GM12878 (cell line): ENCODE measurements around the gene HEPHL1. TPM values are rescaled to one million over a fixed set of nuclear protein-coding genes. Genes with fewer than 3 reads are reported as not detected.

ENCODE experiments used
- ATAC-seq: fragments of 200-7000 bp; cut with Tn5 transposase; 3 replicates; pipeline ENCODE4 v1.9.1; 2020; ENCODE audit warnings: mild to moderate bottlenecking, moderate library complexity
- BruUV-seq: library from RNA; stranded (reverse); fragments of 400-500 nt; replicated peaks from 2 replicates; lab custom pipeline; 2021; lab: Mats Ljungman, UMichigan
- CTCF ChIA-PET: fragments of 300-600 bp; sonication (Branson Sonifier 250); formaldehyde crosslinking; extraction: SDS; loops from one replicate; lab custom pipeline; 2021; ENCODE audit warnings: inconsistent platforms; lab: Yijun Ruan, JAX
- POLR2A ChIA-PET: fragments of 350-600 bp; formaldehyde crosslinking; extraction: SDS; loops from one replicate; lab custom pipeline; 2021; ENCODE audit warnings: inconsistent platforms; lab: Charles Lee
- RAD21 ChIA-PET: fragments of 300-600 bp; sonication (Branson Sonifier 250); formaldehyde crosslinking; loops from one replicate; lab custom pipeline; 2023; ENCODE audit warnings: antibody characterized with exemption; ENCODE audit not compliant: unreplicated experiment; lab: Charles Lee
- SMC1A ChIA-PET: fragments of 300-600 bp; sonication (Branson Sonifier 250); formaldehyde crosslinking; loops from one replicate; lab custom pipeline; 2023; ENCODE audit not compliant: unreplicated experiment, uncharacterized antibody; lab: Charles Lee
- DNase-seq: peaks from one replicate; pipeline ENCODE4 v3.0.0-alpha.2; 2011; ENCODE audit warnings: low read depth, low spot score
- FAIRE-seq: peaks from 3 replicates; lab custom pipeline; 2011; peaks lifted over from hg19 to GRCh38; lab: Jason Lieb, UNC
- H2AFZ ChIP-seq: 2 replicates; pipeline ENCODE4 v1.6.0; 2011; ENCODE audit warnings: low read depth, low read length, control low read depth; ENCODE audit not compliant: control insufficient read depth
- H3K27ac ChIP-seq: 2 replicates; pipeline ENCODE4 v1.5.1; 2011; ENCODE audit warnings: control low read depth; ENCODE audit not compliant: control insufficient read depth, insufficient read depth
- H3K27me3 ChIP-seq, 2 experiments: replicated peaks in 1 of 2; 2 replicates each; pipeline versions ENCODE4 v1.6.0 to v1.6.1; 2011; ENCODE audit warnings: low read length in 1 of 2; ENCODE audit not compliant: control insufficient read depth in 2 of 2, insufficient read depth in 2 of 2
- H3K36me3 ChIP-seq, 2 experiments: 2 replicates each; pipeline ENCODE4 v1.5.1; 2011; ENCODE audit warnings: low read length in 1 of 2; ENCODE audit not compliant: control insufficient read depth in 2 of 2, insufficient read depth in 2 of 2
- H3K4me1 ChIP-seq: 2 replicates; pipeline ENCODE4 v1.6.1; 2011; ENCODE audit warnings: mild to moderate bottlenecking, low read length, moderate library complexity, mixed read lengths; ENCODE audit not compliant: control insufficient read depth, insufficient read depth
- H3K4me2 ChIP-seq: 2 replicates; pipeline ENCODE4 v1.6.0; 2011; ENCODE audit warnings: control low read depth; ENCODE audit not compliant: control insufficient read depth, insufficient read depth
- H3K4me3 ChIP-seq: fragments of 200-600 bp; sonication (generic); 2 replicates; pipeline ENCODE4 v1.5.1; 2016
- H3K79me2 ChIP-seq: 2 replicates; pipeline ENCODE4 v1.6.0; 2011; ENCODE audit warnings: low read length; ENCODE audit not compliant: control insufficient read depth, insufficient read depth
- H3K9ac ChIP-seq: 2 replicates; pipeline ENCODE4 v1.8.0; 2011; ENCODE audit warnings: low read length, control low read depth, mixed read lengths; ENCODE audit not compliant: control insufficient read depth, insufficient read depth
- H3K9me3 ChIP-seq: replicated peaks from 3 replicates; pipeline ENCODE4 v1.5.1; 2011; ENCODE audit warnings: mild to moderate bottlenecking, low read length; ENCODE audit not compliant: control insufficient read depth, insufficient read depth
- H4K20me1 ChIP-seq: 2 replicates; pipeline ENCODE4 v1.6.0; 2011; ENCODE audit not compliant: control insufficient read depth, insufficient read depth
- BHLHE40 ChIP-seq, 2 experiments: fragments of 450-650 bp in 1 of 2; IDR thresholded peaks; 2 replicates each; pipeline ENCODE4 v1.6.1; 2011 to 2017; ENCODE audit warnings: low read depth in 2 of 2, borderline replicate concordance in 1 of 2, improper control_type of control experiment in 1 of 2, low read length in 1 of 2, mild to moderate bottlenecking in 1 of 2
- CHD4 ChIP-seq: fragments of 200-600 bp; sonication (generic); IDR thresholded peaks from 2 replicates; pipeline ENCODE4 v1.6.1; 2016; ENCODE audit warnings: mild to moderate bottlenecking
- E2F8 ChIP-seq: fragments of 450-650 bp; IDR thresholded peaks from 2 replicates; pipeline ENCODE4 v1.6.1; 2018; ENCODE audit warnings: mild to moderate bottlenecking, low read depth, moderate library complexity; ENCODE audit not compliant: partially characterized antibody
- IRF5 ChIP-seq: fragments of 450-650 bp; IDR thresholded peaks from 2 replicates; pipeline ENCODE4 v1.6.1; 2017; ENCODE audit warnings: borderline replicate concordance
- MTA3 ChIP-seq: IDR thresholded peaks from 2 replicates; pipeline ENCODE4 v1.6.1; 2012; ENCODE audit warnings: low read length, inconsistent platforms, borderline replicate concordance
- NFIC ChIP-seq: IDR thresholded peaks from 2 replicates; pipeline ENCODE4 v1.6.1; 2012; ENCODE audit warnings: low read depth, mild to moderate bottlenecking, inconsistent platforms, low read length, moderate library complexity
- NRF1 ChIP-seq: conservative IDR thresholded peaks from 2 replicates; pipeline ENCODE4 v1.6.1; 2011; ENCODE audit warnings: mild to moderate bottlenecking, low read depth, low read length, improper control_type of control experiment
- SP1 ChIP-seq: IDR thresholded peaks from one replicate; pipeline ENCODE4 v1.6.1; 2011; ENCODE audit warnings: low read depth, low read length
- USF1 ChIP-seq: IDR thresholded peaks from 2 replicates; pipeline ENCODE4 v1.6.1; 2011; ENCODE audit warnings: borderline replicate concordance, low read depth, mild to moderate bottlenecking, moderate library complexity, mixed read lengths, low read length; ENCODE audit not compliant: insufficient read depth; ENCODE audit errors: extremely low read length
- WGBS: methylation state at CpG from one replicate; pipeline ENCODE4 v1.1.6; 2016; ENCODE audit warnings: low lambda C conversion rate; ENCODE audit not compliant: insufficient replicate concordance, insufficient coverage; ENCODE audit errors: missing lambda C conversion rate; 5-methylcytosine and 5-hydroxymethylcytosine counted together
- in situ Hi-C: fragments of 300-500 bp; cut with MboI; formaldehyde crosslinking; loops from 9 replicates; pipeline ENCODE4 v1.14.3; 2018; ENCODE audit warnings: mixed read lengths
- intact Hi-C: fragments of 100-400 bp; cut with micrococcal nuclease; formaldehyde crosslinking; loops from one replicate; pipeline ENCODE4 v1.14.2; 2022; ENCODE audit not compliant: unreplicated experiment
- polyA plus RNA-seq, 11 experiments: library from polyadenylated mRNA; depleted of rRNA in 4 of 11; unstranded in 6 of 11; stranded (reverse) in 5 of 11; fragments of >200 nt; fragmentation: Nextera tagmentation in 4 of 11; fragmentation: Illumina TruSeq in 1 of 11; extraction: Ambion mirVana in 4 of 11; extraction: Trizol in 1 of 11; gene quantifications; 1 replicate in 1 of 11; 2 replicates in 10 of 11; pipeline versions ENCODE4 v1.2.1 to v1.2.3, GENCODE V29; 2011 to 2016; ENCODE audit warnings: inconsistent platforms in 2 of 11, missing spikeins in 2 of 11, low read depth in 1 of 11
- total RNA-seq, 4 experiments: library from RNA; depleted of rRNA in 3 of 4; stranded (reverse); fragments of >200 nt in 3 of 4; fragmentation: Illumina TruSeq in 1 of 4; extraction: Trizol in 1 of 4; gene quantifications; 2 replicates each; pipeline versions ENCODE4 v1.2.1 to v1.2.3, GENCODE V29; 2013 to 2021

HEPHL1 gene
- total and polyA plus RNA-seq, 10 of the 15 experiments (the other 5 are each of a cell fraction or from before 2014, with no cell fraction given): 0.02 to 0.08 (median 0.05) TPM; not detected in 6

GRCh38 chr11:94150704-94151685 lies 129.8 kb downstream of the HEPHL1 start:
- no peak overlapping the region for H3K4me3 ChIP-seq
- RAD21 ChIA-PET: no interaction called here
- TF ChIP-seq E2F8: no peak
- TF ChIP-seq USF1: no peak
- no peak for TF ChIP-seq SP1
- no peak for TF ChIP-seq CHD4
- TF ChIP-seq NFIC: no peak
- no peak for TF ChIP-seq BHLHE40 (IDR thresholded peaks at IDR 0.05; ENCODE audit: borderline replicate concordance in 1 of 2, low read depth in 2 of 2, low read length in 1 of 2)
- TF ChIP-seq NRF1: no peak
- TF ChIP-seq IRF5: no peak
- TF ChIP-seq MTA3: no peak
- H4K20me1 ChIP-seq: no peaks in the 10 kb centered on the region
- BruUV-seq: no TSS peak
- POLR2A ChIA-PET: interaction anchor here (1.0 to 1.1 kb wide), 2 partner anchors 20 to 21 kb away, joined by 3 to 4 read pairs; no protein-coding TSS in a partner anchor
- H3K27ac ChIP-seq: no peak overlapping the region
- H3K4me2 ChIP-seq: no peak overlapping the region
- H3K4me1 ChIP-seq: peaks cover 16% of the 10 kb centered on the region
- no peaks in the 10 kb centered on the region for H3K27me3 ChIP-seq
- peaks cover 18% of the 10 kb centered on the region for H3K79me2 ChIP-seq
- H2AFZ ChIP-seq: no peak overlapping the region
- in situ Hi-C loops (no loop called here), intact Hi-C loops (no loop called here)
- CTCF ChIA-PET: interaction anchor here (1.0 to 1.2 kb wide), 2 partner anchors 20 to 33 kb away, joined by 3 to 5 read pairs; no protein-coding TSS in a partner anchor
- ATAC-seq: no peak
- peaks cover 5 to 7% of the 10 kb centered on the region in 2 experiments for H3K36me3 ChIP-seq
- DNase-seq: no peak
- no peak overlapping the region for H3K9ac ChIP-seq
- no peak for FAIRE-seq
- WGBS: 75% methylated on average over 4 of the region's 4 CpGs
- H3K9me3 ChIP-seq: no peaks in the 10 kb centered on the region
- SMC1A ChIA-PET: interaction anchor here (1.5 kb wide), 1 partner anchor 15 kb away, joined by 6 read pairs; no protein-coding TSS in a partner anchor
